HG02938 (cell line): Measurements from ENCODE around the gene UTP15.

Source experiments
- ATAC-seq: cut with Tn5 transposase; IDR thresholded peaks from one replicate; pipeline ENCODE4 v1.9.1; 2021; ENCODE audit warnings: mild to moderate bottlenecking, moderate library complexity; ENCODE audit not compliant: unreplicated experiment

Gene UTP15

GRCh38 chr5:73620334-73620687 lies 54.8 kb downstream of the UTP15 start:
- ATAC-seq = no peak

GRCh38 chr5:73623060-73623459 lies 57.5 kb downstream of the UTP15 start:
- no peak for ATAC-seq

GRCh38 chr5:73623901-73624404 lies 58.4 kb downstream of the UTP15 start:
- ATAC-seq = no peak

GRCh38 chr5:73624888-73625287 lies 59.3 kb downstream of the UTP15 start:
- ATAC-seq = no peak

GRCh38 chr5:73625372-73625943 lies 59.9 kb downstream of the UTP15 start:
- no peak for ATAC-seq

- no peak for ATAC-seq
Observed at GRCh38 chr5:73625944-73626811, 60.6 kb downstream of the UTP15 start, which contains the start of gene ARHGEF28. Gene ARHGEF28, plus strand, starts transcription at chr5:73626196. Its CDS starts 58,656 bp downstream, at chr5:73684852.

- no peak for ATAC-seq
Observed at GRCh38 chr5:73626814-73627313, 61.3 kb downstream of the UTP15 start.

GRCh38 chr5:73629456-73629855 lies 63.9 kb downstream of the UTP15 start:
- no peak for ATAC-seq

GRCh38 chr5:73630765-73631164 lies 65.2 kb downstream of the UTP15 start:
- no peak for ATAC-seq

- no peak for ATAC-seq
Observed at GRCh38 chr5:73631500-73631899, 66.0 kb downstream of the UTP15 start.
